HEK293T (cell line): ENCODE data around the gene COL4A6.

Experiments
- CTCF ChIA-PET: fragments of 350-600 bp; formaldehyde crosslinking; extraction: SDS; loops from one replicate; lab custom pipeline; 2021; ENCODE audit warnings: antibody characterized with exemption, inconsistent platforms; lab: Yijun Ruan, JAX
- POLR2A ChIA-PET: fragments of 350-600 bp; formaldehyde crosslinking; extraction: SDS; loops from one replicate; lab custom pipeline; 2020; ENCODE audit warnings: antibody characterized with exemption, inconsistent platforms; lab: Yijun Ruan, JAX
- DNase-seq: peaks from one replicate; pipeline ENCODE4 v3.0.0; 2012; ENCODE audit warnings: mixed read lengths; ENCODE audit errors: extremely low spot score
- ARNT ChIP-seq: fragments of 450-650 bp; IDR thresholded peaks from 2 replicates; pipeline ENCODE4 v1.6.1; 2017; ENCODE audit warnings: mild to moderate bottlenecking
- BHLHE40 ChIP-seq: fragments of 450-650 bp; IDR thresholded peaks from 2 replicates; pipeline ENCODE4 v1.6.1; 2016; ENCODE audit warnings: mild to moderate bottlenecking, moderate library complexity, borderline replicate concordance
- CTBP1 ChIP-seq: fragments of 450-650 bp; IDR thresholded peaks from 2 replicates; pipeline ENCODE4 v1.6.1; 2016; ENCODE audit warnings: borderline replicate concordance
- ELF4 ChIP-seq: fragments of 450-650 bp; IDR thresholded peaks from 2 replicates; pipeline ENCODE4 v1.6.1; 2017; ENCODE audit warnings: antibody characterized with exemption
- FOXA1 ChIP-seq: fragments of 450-650 bp; IDR thresholded peaks from 2 replicates; pipeline ENCODE4 v1.6.1; 2016; ENCODE audit warnings: mild to moderate bottlenecking
- FOXK2 ChIP-seq: fragments of 450-650 bp; IDR thresholded peaks from 2 replicates; pipeline ENCODE4 v1.6.1; 2016; ENCODE audit warnings: mild to moderate bottlenecking
- FOXM1 ChIP-seq: fragments of 450-650 bp; IDR thresholded peaks from 2 replicates; pipeline ENCODE4 v1.6.1; 2017; ENCODE audit warnings: mild to moderate bottlenecking, borderline replicate concordance
- HDGF ChIP-seq: fragments of 450-650 bp; IDR thresholded peaks from 2 replicates; pipeline ENCODE4 v1.6.1; 2017; ENCODE audit warnings: antibody characterized with exemption, borderline replicate concordance
- L3MBTL2 ChIP-seq: fragments of 450-650 bp; conservative IDR thresholded peaks from 2 replicates; pipeline ENCODE4 v1.6.1; 2016; ENCODE audit warnings: mild to moderate bottlenecking
- LEF1 ChIP-seq: fragments of 450-650 bp; IDR thresholded peaks from 2 replicates; pipeline ENCODE4 v1.6.1; 2017; ENCODE audit warnings: mild to moderate bottlenecking, borderline replicate concordance
- NFRKB ChIP-seq: fragments of 450-650 bp; IDR thresholded peaks from 2 replicates; pipeline ENCODE4 v1.6.1; 2016; ENCODE audit warnings: mild to moderate bottlenecking, moderate library complexity
- PKNOX1 ChIP-seq: fragments of 450-650 bp; IDR thresholded peaks from 2 replicates; pipeline ENCODE4 v1.6.1; 2016
- SP1 ChIP-seq: fragments of 450-650 bp; IDR thresholded peaks from 2 replicates; pipeline ENCODE4 v1.6.1; 2017
- SUZ12 ChIP-seq: fragments of 450-650 bp; IDR thresholded peaks from 2 replicates; pipeline ENCODE4 v1.6.1; 2016; ENCODE audit warnings: mild to moderate bottlenecking
- TARDBP ChIP-seq: fragments of 450-650 bp; IDR thresholded peaks from 2 replicates; pipeline ENCODE4 v1.6.1; 2016
- ZNF384 ChIP-seq: fragments of 450-650 bp; IDR thresholded peaks from 2 replicates; pipeline ENCODE4 v1.6.1; 2016

Gene COL4A6

GRCh38 chrX:108223585-108223984, 214.6 kb downstream of the COL4A6 start:
- TF ChIP-seq ELF4 (no peak), FOXA1 (no peak), NFRKB (no peak), BHLHE40 (no peak), HDGF (no peak), TARDBP (no peak), SP1 (no peak), ARNT (no peak), L3MBTL2 (no peak), LEF1 (no peak), CTBP1 (no peak), FOXK2 (no peak), FOXM1 (no peak), SUZ12 (no peak), PKNOX1 (no peak), ZNF384 (no peak)
- DNase-seq = no peak
- CTCF ChIA-PET = interaction anchor here (0.5 to 2.9 kb wide), 18 partner anchors 8 to 350 kb away, joined by 3 to 28 read pairs (median 6); no protein-coding TSS in a partner anchor
- POLR2A ChIA-PET = no interaction called here

GRCh38 chrX:108221301-108221864, 216.8 kb downstream of the COL4A6 start:
- ChIA-PET POLR2A (no interaction called here), CTCF (no interaction called here)
- DNase-seq = no peak
- no peak for TF ChIP-seq LEF1
- TF ChIP-seq ARNT = no peak

- TF ChIP-seq ELF4 = no peak
- ChIA-PET CTCF (interaction anchor here (0.6 kb wide), 1 partner anchor 84 kb away, joined by 3 read pairs; no protein-coding TSS in a partner anchor), POLR2A (no interaction called here)
- DNase-seq = no peak
Measured at GRCh38 chrX:108219949-108220601, 218.1 kb downstream of the COL4A6 start.

DNA sequence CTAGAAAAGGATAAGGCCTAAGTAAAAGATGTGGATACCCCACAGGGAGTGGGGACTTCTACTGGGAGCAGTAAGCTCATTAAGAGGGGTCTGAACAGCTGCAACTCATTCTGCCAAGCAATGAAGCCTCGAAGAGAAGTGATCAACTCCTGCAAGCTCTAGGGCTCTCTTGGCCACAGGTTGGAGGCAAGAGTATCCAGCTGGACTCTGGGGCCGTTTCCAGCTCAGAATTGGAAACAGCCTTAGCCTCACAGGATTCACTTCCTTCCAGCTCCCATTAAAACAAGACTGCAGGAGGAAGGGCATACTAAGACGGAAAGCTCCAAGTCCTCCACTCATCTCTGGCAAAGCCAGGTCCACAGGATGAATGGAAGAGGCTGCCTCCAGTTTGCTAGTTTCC, 220.3 kb downstream of the COL4A6 start:
- ChIA-PET POLR2A (no interaction called here), CTCF (no interaction called here)
- TF ChIP-seq ELF4 = no peak
- TF ChIP-seq BHLHE40 = no peak
- TF ChIP-seq SUZ12 = no peak
- TF ChIP-seq TARDBP = no peak
- TF ChIP-seq ZNF384 = no peak
- TF ChIP-seq SP1 = no peak
- no peak for TF ChIP-seq PKNOX1
- TF ChIP-seq HDGF = no peak
- no peak for TF ChIP-seq NFRKB
- TF ChIP-seq ARNT = no peak
- no peak for DNase-seq

DNA sequence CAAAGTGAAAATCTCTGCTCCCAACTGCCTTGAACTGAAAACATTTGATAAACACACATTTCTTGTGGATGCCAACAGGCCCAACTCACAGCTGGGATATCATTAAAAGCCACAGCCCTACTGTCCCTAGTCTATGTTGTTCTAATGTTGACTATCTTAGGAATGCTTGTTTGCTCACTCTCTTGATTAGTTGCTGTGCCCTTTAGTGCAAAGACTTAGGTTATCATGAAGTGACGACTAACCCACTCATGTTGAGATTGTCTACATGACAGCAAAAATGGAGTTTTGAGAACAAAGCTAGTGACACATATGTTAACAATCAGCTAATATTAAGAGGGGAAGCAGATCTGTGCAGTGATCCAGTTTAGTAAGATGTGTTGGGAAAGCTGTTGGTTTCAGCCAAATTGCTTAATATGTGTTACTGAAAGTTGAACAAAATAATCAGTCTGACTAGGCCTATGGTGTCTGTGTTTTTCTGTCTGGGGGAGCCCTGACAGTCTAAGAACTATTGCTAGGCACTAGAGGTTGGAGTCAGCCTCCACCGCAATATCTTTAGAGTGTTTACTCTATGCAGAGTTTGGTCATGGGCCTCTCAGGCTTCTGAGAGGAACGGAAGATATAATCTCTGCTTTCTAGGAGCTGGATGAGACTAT, 221.2 kb downstream of the COL4A6 start:
- ChIA-PET POLR2A (no interaction called here), CTCF (interaction anchor here (1.0 to 2.1 kb wide), 3 partner anchors 8 to 19 kb away, joined by 4 to 21 read pairs (median 6); no protein-coding TSS in a partner anchor)
- no peak for DNase-seq
- no peak for TF ChIP-seq NFRKB
- TF ChIP-seq CTBP1 = no peak
- no peak for TF ChIP-seq FOXA1
- no peak for TF ChIP-seq L3MBTL2
- TF ChIP-seq ARNT = no peak
- no peak for TF ChIP-seq TARDBP
- no peak for TF ChIP-seq SUZ12

- DNase-seq = no peak
- CTCF ChIA-PET = interaction anchor here (1.0 to 2.1 kb wide), 3 partner anchors 8 to 20 kb away, joined by 4 to 21 read pairs (median 6); no protein-coding TSS in a partner anchor
- POLR2A ChIA-PET = no interaction called here
- TF ChIP-seq FOXK2 (no peak), TARDBP (no peak), ELF4 (no peak), NFRKB (no peak), FOXM1 (no peak), FOXA1 (no peak), HDGF (no peak), SP1 (no peak), ARNT (no peak), PKNOX1 (no peak), CTBP1 (no peak), L3MBTL2 (no peak), LEF1 (no peak), SUZ12 (no peak), BHLHE40 (no peak), ZNF384 (no peak)
Measured at GRCh38 chrX:108216405-108216804, 221.8 kb downstream of the COL4A6 start.
